ENCODE data around the gene KIF5A.
"Not testable (repeated sequence)": the region's sequence is repeated elsewhere in the genome, so short reads cannot be mapped to it uniquely, and the experiment has no call there.

KIF5A gene

DNA sequence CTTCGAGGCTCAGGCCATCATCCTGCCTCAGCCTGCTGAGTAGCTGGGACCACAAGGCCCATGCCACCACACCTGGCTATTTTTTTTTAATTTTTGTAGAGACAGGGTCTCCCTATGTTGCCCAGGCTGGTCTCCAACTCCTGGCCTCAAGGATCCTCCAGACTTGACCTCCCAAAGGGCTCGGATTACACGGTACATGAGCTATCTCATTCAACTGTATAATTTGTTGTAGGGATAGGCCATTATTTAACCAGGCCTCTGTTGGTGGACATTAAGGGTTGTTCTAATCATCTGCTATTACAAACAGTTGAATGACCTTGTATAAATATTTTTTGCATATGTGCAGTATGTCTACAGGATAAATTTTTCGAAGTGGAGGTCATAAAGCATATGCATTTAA is 9.0 kb downstream of the KIF5A start:
- Histone ChIP-seq H3K4me2 (ENCODE audit: low read depth, low read length, poor library complexity, severe bottlenecking) (no peak overlapping the region), H3K9me3 (ENCODE audit: insufficient read depth, low read depth, low read length) (no peaks in the 10 kb centered on the region), H3K27me3 (ENCODE audit: insufficient read depth, low read length, poor library complexity, severe bottlenecking) (no peaks in the 10 kb centered on the region), H3K4me1 (ENCODE audit: insufficient read depth, low read length, poor library complexity, severe bottlenecking) (no peaks in the 10 kb centered on the region), H3K9me2 (replicated peaks; ENCODE audit: low read depth, low read length) (no peaks in the 10 kb centered on the region), H4K20me1 (ENCODE audit: insufficient read depth, low read length, poor library complexity, severe bottlenecking) (no peaks in the 10 kb centered on the region), H3K4me3 (ENCODE audit: low read length, poor library complexity, severe bottlenecking) (no peak overlapping the region), H3F3A (ENCODE audit: low read depth) (no peaks in the 10 kb centered on the region), H3K9ac (ENCODE audit: low read depth, low read length, poor library complexity, severe bottlenecking) (no peak overlapping the region), H3K36me3 (ENCODE audit: insufficient read depth, low read length) (no peaks in the 10 kb centered on the region), H3K79me2 (ENCODE audit: insufficient read depth, low read length) (no peaks in the 10 kb centered on the region), H2AFZ (ENCODE audit: low read length) (no peak overlapping the region)
- TF ChIP-seq, protein P1, sequence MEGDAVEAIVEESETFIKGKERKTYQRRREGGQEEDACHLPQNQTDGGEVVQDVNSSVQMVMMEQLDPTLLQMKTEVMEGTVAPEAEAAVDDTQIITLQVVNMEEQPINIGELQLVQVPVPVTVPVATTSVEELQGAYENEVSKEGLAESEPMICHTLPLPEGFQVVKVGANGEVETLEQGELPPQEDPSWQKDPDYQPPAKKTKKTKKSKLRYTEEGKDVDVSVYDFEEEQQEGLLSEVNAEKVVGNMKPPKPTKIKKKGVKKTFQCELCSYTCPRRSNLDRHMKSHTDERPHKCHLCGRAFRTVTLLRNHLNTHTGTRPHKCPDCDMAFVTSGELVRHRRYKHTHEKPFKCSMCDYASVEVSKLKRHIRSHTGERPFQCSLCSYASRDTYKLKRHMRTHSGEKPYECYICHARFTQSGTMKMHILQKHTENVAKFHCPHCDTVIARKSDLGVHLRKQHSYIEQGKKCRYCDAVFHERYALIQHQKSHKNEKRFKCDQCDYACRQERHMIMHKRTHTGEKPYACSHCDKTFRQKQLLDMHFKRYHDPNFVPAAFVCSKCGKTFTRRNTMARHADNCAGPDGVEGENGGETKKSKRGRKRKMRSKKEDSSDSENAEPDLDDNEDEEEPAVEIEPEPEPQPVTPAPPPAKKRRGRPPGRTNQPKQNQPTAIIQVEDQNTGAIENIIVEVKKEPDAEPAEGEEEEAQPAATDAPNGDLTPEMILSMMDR (conservative IDR thresholded peaks at IDR 0.05; ENCODE audit: low read length) = no peak
- no peak for TF ChIP-seq EZH2phosphoT487 (IDR thresholded peaks at IDR 0.05; ENCODE audit: borderline replicate concordance)

DNA sequence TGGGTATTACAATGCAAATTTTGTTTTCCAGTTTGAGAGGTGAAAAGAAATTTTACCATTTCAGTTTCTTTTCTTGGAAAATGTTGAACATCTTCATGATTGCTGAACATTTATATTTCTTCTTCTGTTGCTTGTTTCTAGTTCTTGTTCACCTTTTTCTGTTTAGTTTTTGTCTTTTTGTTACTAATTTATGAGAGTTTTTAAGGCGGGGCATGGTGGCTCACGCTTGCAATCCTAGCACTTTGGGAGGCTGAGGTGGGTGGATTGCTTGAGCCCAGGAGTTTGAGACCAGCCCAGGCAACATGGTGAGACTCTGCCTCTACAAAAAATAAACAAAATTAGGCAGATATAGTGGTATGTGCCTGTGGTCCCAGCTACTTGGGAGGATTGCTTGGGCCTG is 10.7 kb downstream of the KIF5A start:
- H3K79me2 ChIP-seq (ENCODE audit: insufficient read depth, low read length) = no peaks in the 10 kb centered on the region
- H3K9me2 ChIP-seq (replicated peaks; ENCODE audit: low read depth, low read length) = no peaks in the 10 kb centered on the region
- no peaks in the 10 kb centered on the region for H4K20me1 ChIP-seq (ENCODE audit: insufficient read depth, low read length, poor library complexity, severe bottlenecking)
- H3K27me3 ChIP-seq (ENCODE audit: insufficient read depth, low read length, poor library complexity, severe bottlenecking) = no peaks in the 10 kb centered on the region
- H3K36me3 ChIP-seq (ENCODE audit: insufficient read depth, low read length) = no peaks in the 10 kb centered on the region
- H3K4me1 ChIP-seq (ENCODE audit: insufficient read depth, low read length, poor library complexity, severe bottlenecking) = no peaks in the 10 kb centered on the region
- no peaks in the 10 kb centered on the region for H3K9me3 ChIP-seq (ENCODE audit: insufficient read depth, low read depth, low read length)
- H3K4me2 ChIP-seq (ENCODE audit: low read depth, low read length, poor library complexity, severe bottlenecking) = no peak overlapping the region
- no peak overlapping the region for H2AFZ ChIP-seq (ENCODE audit: low read length)
- no peaks in the 10 kb centered on the region for H3F3A ChIP-seq (ENCODE audit: low read depth)
- no peak overlapping the region for H3K4me3 ChIP-seq (ENCODE audit: low read length, poor library complexity, severe bottlenecking)
- no peak overlapping the region for H3K9ac ChIP-seq (ENCODE audit: low read depth, low read length, poor library complexity, severe bottlenecking)
- no peak for TF ChIP-seq EZH2phosphoT487 (IDR thresholded peaks at IDR 0.05; ENCODE audit: borderline replicate concordance)
- TF ChIP-seq, protein P1 (conservative IDR thresholded peaks at IDR 0.05; ENCODE audit: low read length) = no peak

DNA sequence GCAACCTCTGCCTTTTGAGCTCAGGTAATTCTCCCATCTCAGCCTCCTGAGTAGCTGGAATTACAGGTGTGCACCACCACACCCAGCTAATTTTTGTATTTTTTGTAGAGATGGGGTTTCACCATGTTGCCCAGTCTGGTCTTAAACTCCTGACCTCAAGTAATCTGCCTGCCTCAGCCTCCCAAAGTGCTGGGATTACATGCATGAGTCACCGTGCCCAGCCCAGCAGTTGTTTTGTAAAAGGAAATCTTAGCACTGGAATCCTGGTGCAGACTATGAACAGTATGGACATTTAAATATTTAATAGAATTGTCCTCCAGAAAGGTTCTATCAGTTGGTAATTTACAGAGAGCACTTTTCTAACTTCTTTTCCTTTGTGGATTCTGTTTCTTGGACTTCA is 11.3 kb downstream of the KIF5A start:
- not testable (repeated sequence) for H3K4me1 ChIP-seq (ENCODE audit: insufficient read depth, low read length, poor library complexity, severe bottlenecking); H3K79me2 ChIP-seq (ENCODE audit: insufficient read depth, low read length); H3K9me3 ChIP-seq (ENCODE audit: insufficient read depth, low read depth, low read length); H3F3A ChIP-seq (ENCODE audit: low read depth); H2AFZ ChIP-seq (ENCODE audit: low read length); H3K4me3 ChIP-seq (ENCODE audit: low read length, poor library complexity, severe bottlenecking); H3K9me2 ChIP-seq (replicated peaks; ENCODE audit: low read depth, low read length); H4K20me1 ChIP-seq (ENCODE audit: insufficient read depth, low read length, poor library complexity, severe bottlenecking); H3K4me2 ChIP-seq (ENCODE audit: low read depth, low read length, poor library complexity, severe bottlenecking); H3K9ac ChIP-seq (ENCODE audit: low read depth, low read length, poor library complexity, severe bottlenecking); H3K27me3 ChIP-seq (ENCODE audit: insufficient read depth, low read length, poor library complexity, severe bottlenecking); H3K36me3 ChIP-seq (ENCODE audit: insufficient read depth, low read length)

DNA sequence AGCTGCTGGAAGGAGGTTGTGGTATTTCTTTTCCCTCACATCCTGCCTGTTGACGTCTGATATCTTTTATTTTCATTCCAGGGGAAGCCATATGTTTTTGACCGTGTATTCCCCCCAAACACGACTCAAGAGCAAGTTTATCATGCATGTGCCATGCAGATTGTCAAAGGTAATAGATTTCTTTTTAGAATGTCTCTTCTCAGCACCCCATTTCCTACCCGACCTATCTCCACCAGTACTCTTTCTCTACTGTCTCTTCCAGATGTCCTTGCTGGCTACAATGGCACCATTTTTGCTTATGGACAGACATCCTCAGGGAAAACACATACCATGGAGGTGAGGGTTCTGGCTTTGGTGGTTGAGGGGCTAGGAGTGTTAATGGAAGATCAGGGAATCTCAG is 13.5 kb downstream of the KIF5A start:
- no peaks in the 10 kb centered on the region for H3K9me2 ChIP-seq (replicated peaks; ENCODE audit: low read depth, low read length)
- TF ChIP-seq, protein P1 (conservative IDR thresholded peaks at IDR 0.05; ENCODE audit: low read length) = no peak
- TF ChIP-seq EZH2phosphoT487 (IDR thresholded peaks at IDR 0.05; ENCODE audit: borderline replicate concordance) = no peak
- H3K9ac ChIP-seq (ENCODE audit: low read depth, low read length, poor library complexity, severe bottlenecking) = no peak overlapping the region
- H3K36me3 ChIP-seq (ENCODE audit: insufficient read depth, low read length) = no peaks in the 10 kb centered on the region
- H3K27me3 ChIP-seq (ENCODE audit: insufficient read depth, low read length, poor library complexity, severe bottlenecking) = no peaks in the 10 kb centered on the region
- no peaks in the 10 kb centered on the region for H3F3A ChIP-seq (ENCODE audit: low read depth)
- no peaks in the 10 kb centered on the region for H4K20me1 ChIP-seq (ENCODE audit: insufficient read depth, low read length, poor library complexity, severe bottlenecking)
- no peaks in the 10 kb centered on the region for H3K9me3 ChIP-seq (ENCODE audit: insufficient read depth, low read depth, low read length)
- H3K4me3 ChIP-seq (ENCODE audit: low read length, poor library complexity, severe bottlenecking) = no peak overlapping the region
- no peak overlapping the region for H3K4me2 ChIP-seq (ENCODE audit: low read depth, low read length, poor library complexity, severe bottlenecking)
- H3K79me2 ChIP-seq (ENCODE audit: insufficient read depth, low read length) = no peaks in the 10 kb centered on the region
- no peak overlapping the region for H2AFZ ChIP-seq (ENCODE audit: low read length)
- H3K4me1 ChIP-seq (ENCODE audit: insufficient read depth, low read length, poor library complexity, severe bottlenecking) = no peaks in the 10 kb centered on the region

Data from Loucy (cell line).